GM12875 (cell line): ENCODE results near the gene H2BK1.
A peak's percentile ranks its signal among the peaks of the same experiment; 100 is the strongest.

ENCODE experiments used
- H3K4me3 ChIP-seq: one replicate; pipeline ENCODE4 v1.5.1; 2011; ENCODE audit warnings: low read depth, low read length, control low read depth
- TF ChIP-seq, protein P1 (sequence below): IDR thresholded peaks from 2 replicates; pipeline ENCODE4 v1.5.1; 2011; ENCODE audit warnings: low read depth, mild to moderate bottlenecking, control low read depth, inconsistent platforms, low read length, moderate library complexity, borderline replicate concordance; ENCODE audit not compliant: insufficient read depth

H2BK1 gene

DNA sequence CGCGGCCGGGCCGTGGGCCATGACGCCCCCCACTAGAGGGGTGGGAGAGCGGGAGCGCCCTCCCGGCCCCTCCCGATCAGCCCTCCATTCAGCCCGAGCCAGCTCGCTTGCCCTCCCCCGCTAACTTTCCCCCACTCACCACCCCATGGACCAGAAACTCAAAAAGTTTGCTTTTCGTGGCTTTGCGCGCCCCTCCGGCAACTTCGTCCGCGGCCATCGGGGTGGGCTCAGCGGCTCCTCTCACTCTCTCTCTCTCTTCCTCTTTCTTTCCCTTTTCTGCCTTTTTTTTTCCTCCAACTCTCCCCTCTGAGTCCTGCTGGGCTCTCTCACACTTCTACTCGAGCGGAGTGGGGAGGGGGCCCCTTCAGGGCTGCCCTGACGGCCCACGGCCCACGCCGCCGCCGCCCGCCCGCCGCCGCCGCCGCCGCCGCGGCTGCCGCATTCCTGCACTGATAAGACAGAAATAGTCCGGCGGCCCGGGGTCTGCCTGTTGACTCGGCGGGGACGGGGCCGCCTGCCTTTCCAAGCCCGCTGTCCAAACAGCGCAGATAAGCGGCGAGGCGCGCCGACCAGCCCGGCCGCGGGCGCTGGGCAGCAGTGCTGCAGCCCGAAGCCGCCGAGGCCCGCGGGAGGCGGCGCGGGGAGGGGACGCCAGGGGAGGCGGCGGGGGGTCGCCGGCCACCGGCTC lies 38.2 kb upstream of the H2BK1 start, which contains the start of gene SMARCD3:
TSS of gene SMARCD3 (minus strand) at position 349 of the 688 bp plus-strand sequence. CDS start at position 217, 132 bp downstream.
- H3K4me3 ChIP-seq: no peak within 1 kb of the TSS
- TF ChIP-seq, protein P1, sequence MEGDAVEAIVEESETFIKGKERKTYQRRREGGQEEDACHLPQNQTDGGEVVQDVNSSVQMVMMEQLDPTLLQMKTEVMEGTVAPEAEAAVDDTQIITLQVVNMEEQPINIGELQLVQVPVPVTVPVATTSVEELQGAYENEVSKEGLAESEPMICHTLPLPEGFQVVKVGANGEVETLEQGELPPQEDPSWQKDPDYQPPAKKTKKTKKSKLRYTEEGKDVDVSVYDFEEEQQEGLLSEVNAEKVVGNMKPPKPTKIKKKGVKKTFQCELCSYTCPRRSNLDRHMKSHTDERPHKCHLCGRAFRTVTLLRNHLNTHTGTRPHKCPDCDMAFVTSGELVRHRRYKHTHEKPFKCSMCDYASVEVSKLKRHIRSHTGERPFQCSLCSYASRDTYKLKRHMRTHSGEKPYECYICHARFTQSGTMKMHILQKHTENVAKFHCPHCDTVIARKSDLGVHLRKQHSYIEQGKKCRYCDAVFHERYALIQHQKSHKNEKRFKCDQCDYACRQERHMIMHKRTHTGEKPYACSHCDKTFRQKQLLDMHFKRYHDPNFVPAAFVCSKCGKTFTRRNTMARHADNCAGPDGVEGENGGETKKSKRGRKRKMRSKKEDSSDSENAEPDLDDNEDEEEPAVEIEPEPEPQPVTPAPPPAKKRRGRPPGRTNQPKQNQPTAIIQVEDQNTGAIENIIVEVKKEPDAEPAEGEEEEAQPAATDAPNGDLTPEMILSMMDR: no peak

DNA sequence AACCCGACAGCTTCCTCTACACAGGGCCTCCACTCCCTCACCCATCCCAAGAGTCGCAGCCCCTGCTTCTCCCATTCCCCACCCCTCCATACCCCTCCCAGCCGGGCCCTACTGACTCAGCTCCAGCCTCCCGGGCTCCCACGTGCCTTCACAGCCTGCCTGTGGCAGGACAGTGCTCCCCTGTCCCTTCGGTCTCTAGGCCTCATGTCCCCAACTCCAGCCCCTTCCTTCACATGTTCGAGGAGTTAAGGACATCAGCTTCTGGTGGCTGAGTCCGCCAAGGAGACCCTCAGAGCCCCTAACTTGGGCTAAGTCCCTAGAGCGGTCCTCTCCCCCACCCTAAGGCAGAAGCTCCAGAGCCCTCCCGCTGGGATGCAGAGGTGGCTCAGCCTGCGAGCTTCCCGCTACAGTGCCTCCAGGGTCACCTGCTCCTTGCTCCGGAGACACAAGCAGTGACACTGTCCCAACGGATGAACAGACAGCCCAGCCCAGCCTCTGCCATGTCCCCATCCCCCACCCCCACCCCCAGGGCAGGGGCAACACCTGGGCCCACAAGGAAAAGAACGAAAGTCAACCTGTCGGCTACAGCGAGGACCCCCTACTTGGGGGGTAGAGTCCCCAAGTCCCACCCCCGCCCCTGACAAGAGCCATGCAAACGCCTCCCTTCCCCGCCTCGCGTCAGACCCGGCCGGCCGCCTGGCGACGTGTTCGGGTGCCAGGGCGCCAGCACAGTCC lies 37.5 kb upstream of the H2BK1 start:
- no peak overlapping the region for H3K4me3 ChIP-seq

DNA sequence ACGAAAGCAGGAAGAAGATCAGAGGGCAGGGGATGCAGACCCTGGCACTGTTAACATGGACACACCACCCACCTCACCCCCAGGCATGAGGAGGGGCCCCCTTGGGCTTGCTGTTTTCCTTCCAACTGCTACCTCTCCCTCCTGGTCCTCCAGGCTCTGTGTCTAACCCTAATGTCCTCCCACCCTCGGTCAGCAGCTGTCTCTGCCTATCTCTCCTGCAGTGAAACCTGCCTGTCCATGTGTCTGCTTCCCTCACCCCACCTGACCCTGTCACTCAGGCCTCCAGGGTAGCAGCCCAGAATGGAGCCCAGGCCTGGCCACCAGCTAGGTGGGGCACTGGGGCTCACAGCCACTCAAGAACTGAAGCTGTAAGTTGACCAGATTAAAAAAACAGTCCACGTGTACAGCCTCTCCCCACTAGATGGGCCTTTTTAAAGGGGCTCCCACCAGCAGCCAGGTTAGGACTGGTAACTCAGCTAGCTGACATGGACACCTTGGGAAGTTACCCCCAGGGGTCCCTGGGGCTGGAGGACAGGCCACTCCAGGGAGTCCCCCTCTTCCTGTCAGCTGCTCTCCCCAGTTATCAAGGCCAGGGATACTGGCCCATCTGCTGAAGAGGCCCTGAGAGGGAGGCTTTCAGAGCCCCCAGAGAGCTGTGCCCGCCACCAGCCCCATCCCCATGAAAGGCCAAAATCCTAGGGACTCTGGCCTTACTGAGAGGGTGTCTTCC lies 36.7 kb upstream of the H2BK1 start:
- H3K4me3 ChIP-seq: no peak overlapping the region
- TF ChIP-seq, protein P1: no peak

More for the DNA sequence above, 37.5 kb upstream of the H2BK1 start:
- TF ChIP-seq, protein P1: no peak

DNA sequence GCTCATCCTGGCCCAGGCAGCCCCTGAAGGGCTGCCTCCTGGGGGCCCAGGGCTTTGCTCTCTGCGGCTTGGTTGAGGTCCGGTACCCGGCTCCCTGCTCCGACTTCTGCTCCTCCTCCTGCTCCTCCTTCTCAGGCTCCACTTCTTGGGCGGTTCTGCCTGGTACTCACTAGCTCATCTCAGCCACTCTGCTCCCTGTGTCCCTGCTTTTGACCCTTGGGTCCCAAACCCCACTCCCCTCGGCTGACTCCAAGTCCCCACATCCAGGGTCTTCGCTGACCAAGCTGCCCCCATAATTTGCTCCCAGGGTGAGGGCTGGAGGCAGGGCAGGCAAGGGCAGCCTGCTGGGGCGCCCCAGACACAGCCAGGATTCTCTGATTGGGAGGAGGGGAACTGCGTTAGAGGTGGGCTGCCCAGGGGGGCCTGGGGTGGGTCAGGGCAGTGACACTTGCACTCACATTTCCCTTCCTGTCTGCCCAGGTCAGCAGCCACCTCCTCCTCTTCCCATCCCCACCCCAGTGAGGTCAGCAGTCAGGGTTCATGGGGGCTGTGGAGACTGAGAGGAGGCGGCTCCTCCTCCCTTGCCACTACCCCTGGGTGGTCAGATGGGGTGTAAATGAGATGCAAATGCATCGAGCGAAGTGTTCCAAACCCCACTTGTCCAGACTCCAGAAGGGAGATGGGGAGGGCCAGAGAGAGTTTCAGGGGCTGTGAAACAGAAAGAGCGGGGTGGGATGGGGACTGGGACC lies 36.0 kb upstream of the H2BK1 start:
- H3K4me3 ChIP-seq: no peak overlapping the region
- TF ChIP-seq, protein P1: no peak

DNA sequence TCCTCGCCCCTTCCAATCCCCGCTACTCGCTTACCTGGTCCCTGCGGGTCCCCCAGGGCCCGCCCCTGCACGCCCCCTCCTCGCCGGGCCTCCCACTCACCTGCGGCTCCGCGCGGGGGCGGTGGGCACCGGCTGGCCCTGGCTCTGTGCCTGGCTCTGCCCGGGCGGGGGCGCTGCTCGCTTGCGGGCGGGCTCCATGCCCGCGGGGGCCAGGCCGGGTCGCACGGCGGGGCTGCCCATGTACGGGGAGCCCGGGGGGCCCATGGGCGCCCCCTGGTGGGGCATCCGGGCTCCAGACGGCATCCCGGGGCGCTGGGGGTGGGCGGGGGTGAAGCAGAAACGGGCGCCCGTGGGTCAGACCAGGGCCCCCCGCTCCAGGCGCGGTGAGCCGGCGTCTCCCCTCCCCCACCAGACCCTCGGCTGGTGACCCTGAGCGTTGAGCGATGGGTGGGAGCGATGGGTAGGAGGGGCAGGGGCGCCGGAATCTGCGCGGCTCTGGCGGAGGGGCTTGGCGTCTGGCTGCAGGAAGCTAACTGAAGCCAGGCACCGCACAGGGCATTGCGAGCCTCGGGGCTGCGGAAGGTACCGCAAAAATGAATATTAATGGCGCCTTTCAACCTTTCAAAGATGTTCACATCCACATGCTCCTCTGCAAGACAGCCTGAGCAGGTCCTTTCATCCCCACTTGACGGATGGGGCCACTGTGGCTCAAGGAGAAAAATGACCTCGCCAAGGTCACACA lies 35.2 kb upstream of the H2BK1 start:
- H3K4me3 ChIP-seq: no peak overlapping the region
- TF ChIP-seq, protein P1: peak; percentile 80

DNA sequence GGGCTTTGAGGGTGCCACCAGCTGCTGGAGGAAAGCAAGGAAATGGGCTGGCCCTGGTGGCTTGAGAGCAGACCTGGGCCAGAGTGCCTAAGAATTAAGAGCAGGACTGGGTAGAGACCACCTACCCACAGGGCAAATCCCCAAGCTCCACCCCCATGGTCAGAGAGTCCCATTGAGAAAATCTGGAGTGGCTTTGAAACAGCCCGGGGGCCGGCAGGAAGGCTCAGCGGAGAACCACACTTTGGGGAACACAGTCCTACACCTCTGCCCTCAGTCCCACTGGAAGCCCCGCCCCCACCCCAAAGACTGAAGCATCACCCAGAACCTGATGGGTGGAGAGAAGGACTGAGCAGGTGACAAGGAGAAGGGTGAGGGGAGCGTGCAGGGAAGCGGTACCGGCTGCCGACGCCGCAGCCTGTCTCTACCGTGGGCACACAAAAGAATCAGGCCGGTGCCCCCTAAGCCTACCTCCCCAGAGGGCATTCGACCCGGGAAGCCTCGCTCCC lies 34.6 kb upstream of the H2BK1 start:
- no peak overlapping the region for H3K4me3 ChIP-seq
- TF ChIP-seq, protein P1: no peak
